Inflammatory macrophage (primary cell): ENCODE measurements around the gene CAMK2N2.

Source experiments
- DNase-seq, 2 donors: peaks; one replicate each; pipeline ENCODE4 v3.0.0-alpha.2; 2020 to 2022

The CAMK2N2 gene

GRCh38 chr3:184211718-184212117 is 49.6 kb downstream of the CAMK2N2 start:
- no peak for DNase-seq

DNA sequence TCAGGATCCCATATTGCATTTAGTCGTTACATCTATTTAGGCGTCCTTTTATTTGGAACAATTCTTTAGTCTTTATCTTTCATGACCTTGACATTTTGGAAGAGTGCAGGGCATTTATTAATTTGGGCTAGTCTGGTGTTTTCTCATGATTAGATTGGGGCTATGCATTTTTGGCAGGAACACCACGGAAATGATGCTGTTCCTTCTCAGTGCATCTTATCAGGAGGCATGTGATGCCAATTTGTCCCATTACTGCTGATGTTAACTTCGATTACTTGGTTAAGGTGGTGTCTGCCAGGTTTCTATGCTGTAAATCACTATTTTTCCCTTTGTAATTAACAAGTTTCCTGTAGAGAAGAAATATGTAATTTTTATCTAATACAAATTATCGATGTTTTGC is 50.1 kb downstream of the CAMK2N2 start:
- DNase-seq, result no peak
